Measurements from ENCODE around the gene DIP2B. TPM values are rescaled to one million over a fixed set of nuclear protein-coding genes. Genes with fewer than 3 reads are reported as not detected.

DIP2B gene
- total RNA-seq, 1 experiment from 2014 or later: 20.0 TPM

DNA sequence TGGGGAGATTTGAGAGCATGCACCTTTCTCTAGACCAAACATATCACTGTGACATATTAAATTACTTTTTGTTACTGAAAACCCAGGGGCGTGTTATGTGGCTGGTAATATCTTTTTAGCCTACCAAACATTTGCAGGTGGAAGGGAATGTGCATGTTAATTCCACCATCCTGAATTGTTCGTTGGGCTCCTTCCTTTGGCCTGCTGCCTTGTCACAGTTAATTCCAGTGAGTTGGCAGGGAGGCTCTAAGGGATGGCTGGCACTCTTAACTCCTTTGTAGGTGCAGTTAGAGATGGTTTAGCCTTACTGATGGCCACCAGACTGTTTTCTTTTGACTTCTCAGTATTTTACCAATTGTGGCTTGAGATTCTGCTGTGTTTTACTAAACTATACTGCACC, 64.5 kb downstream of the DIP2B start:
- no CpG with 5 or more reads among the region's 2 CpGs for WGBS (ENCODE audit: extremely low coverage, insufficient read length, low lambda C conversion rate)
- H3K36me3 Mint-ChIP-seq (ENCODE audit: insufficient read depth in 1 of 3, low read depth in 3 of 3): peaks cover 0 to 2% (median 0%) of the 10 kb centered on the region in 3 experiments; a peak in 1 of 7 replicates
- H3K9me3 Mint-ChIP-seq: no peaks in the 10 kb centered on the region; a peak in 1 of 5 replicates
- Histone ChIP-seq H3T11ph (ENCODE audit: low read length) (no peak overlapping the region), H3K18ac (ENCODE audit: insufficient read length, low read depth, low read length) (no peak overlapping the region), H3K23me2 (ENCODE audit: insufficient read length, low read depth, low read length, poor library complexity, severe bottlenecking) (no peaks in the 10 kb centered on the region), H4K20me1 (ENCODE audit: control insufficient read depth, insufficient read depth, insufficient read length) (no peaks in the 10 kb centered on the region), H2BK120ac (ENCODE audit: low read depth, low read length, poor library complexity, severe bottlenecking) (no peak overlapping the region), H3K4ac (ENCODE audit: low read depth, low read length) (no peak overlapping the region), H2BK5ac (ENCODE audit: insufficient read length, low read length) (no peak overlapping the region), H3K9ac (ENCODE audit: extremely low read depth, insufficient read length, low read length) (peak overlapping the region; percentile 15), H2BK15ac (ENCODE audit: low read depth, low read length) (no peak overlapping the region), H3K4me2 (ENCODE audit: insufficient read depth, insufficient read length, low read length) (no peak overlapping the region), H2AK5ac (ENCODE audit: insufficient read length, low read length) (no peak overlapping the region), H4K8ac (replicated peaks; ENCODE audit: insufficient read length, low read depth, low read length) (no peak overlapping the region), H4K5ac (ENCODE audit: insufficient read length, low read depth, low read length) (no peak overlapping the region), H3K9me3 (ENCODE audit: control insufficient read depth, low read depth, low read length) (no peaks in the 10 kb centered on the region), H2AFZ (ENCODE audit: low read length) (no peak overlapping the region), H3K14ac (ENCODE audit: insufficient read depth, low read length) (no peak overlapping the region), H3K56ac (ENCODE audit: insufficient read length, low read depth, low read length) (no peak overlapping the region), H2BK20ac (ENCODE audit: low read depth, low read length, poor library complexity, severe bottlenecking) (no peak overlapping the region), H3K27ac (ENCODE audit: insufficient read length, low read depth, low read length) (no peak overlapping the region), H3K4me1 (ENCODE audit: insufficient read depth, low read length) (peaks cover 4% of the 10 kb centered on the region; the same call in 1 of the 2 replicates), H4K91ac (ENCODE audit: insufficient read length, low read depth, low read length) (no peak overlapping the region), H3K79me2 (ENCODE audit: insufficient read depth, low read length) (no peaks in the 10 kb centered on the region; the same call in 1 of the 2 replicates), H3K23ac (ENCODE audit: insufficient read length, low read depth, low read length) (no peak overlapping the region), H3K27me3 (ENCODE audit: insufficient read depth, low read length) (no peaks in the 10 kb centered on the region), H3K79me1 (ENCODE audit: insufficient read depth, low read depth, low read length, poor library complexity, severe bottlenecking) (peaks cover 3% of the 10 kb centered on the region), H2BK12ac (ENCODE audit: insufficient read length, low read depth, low read length) (no peak overlapping the region)
- H3K27ac Mint-ChIP-seq: peak overlapping the region in 1 of 3 experiments; percentile 70; a peak in 2 of 7 replicates
- peaks cover 30 to 44% of the 10 kb centered on the region in 2 experiments for H3K4me1 Mint-ChIP-seq
- no peak for TF ChIP-seq CTCF (conservative IDR thresholded peaks at IDR 0.05)
- no peak overlapping the region for H3K4me3 Mint-ChIP-seq
- H3K27me3 Mint-ChIP-seq (ENCODE audit: low read depth): no peaks in the 10 kb centered on the region
- DNase-seq: no peak

All from H9 (cell line).